ENCODE data around the gene FFAR1.
A peak's percentile ranks its signal among the peaks of the same experiment; 100 is the strongest.

FFAR1 gene, protein sequence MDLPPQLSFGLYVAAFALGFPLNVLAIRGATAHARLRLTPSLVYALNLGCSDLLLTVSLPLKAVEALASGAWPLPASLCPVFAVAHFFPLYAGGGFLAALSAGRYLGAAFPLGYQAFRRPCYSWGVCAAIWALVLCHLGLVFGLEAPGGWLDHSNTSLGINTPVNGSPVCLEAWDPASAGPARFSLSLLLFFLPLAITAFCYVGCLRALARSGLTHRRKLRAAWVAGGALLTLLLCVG (N-terminal part only)

DNA sequence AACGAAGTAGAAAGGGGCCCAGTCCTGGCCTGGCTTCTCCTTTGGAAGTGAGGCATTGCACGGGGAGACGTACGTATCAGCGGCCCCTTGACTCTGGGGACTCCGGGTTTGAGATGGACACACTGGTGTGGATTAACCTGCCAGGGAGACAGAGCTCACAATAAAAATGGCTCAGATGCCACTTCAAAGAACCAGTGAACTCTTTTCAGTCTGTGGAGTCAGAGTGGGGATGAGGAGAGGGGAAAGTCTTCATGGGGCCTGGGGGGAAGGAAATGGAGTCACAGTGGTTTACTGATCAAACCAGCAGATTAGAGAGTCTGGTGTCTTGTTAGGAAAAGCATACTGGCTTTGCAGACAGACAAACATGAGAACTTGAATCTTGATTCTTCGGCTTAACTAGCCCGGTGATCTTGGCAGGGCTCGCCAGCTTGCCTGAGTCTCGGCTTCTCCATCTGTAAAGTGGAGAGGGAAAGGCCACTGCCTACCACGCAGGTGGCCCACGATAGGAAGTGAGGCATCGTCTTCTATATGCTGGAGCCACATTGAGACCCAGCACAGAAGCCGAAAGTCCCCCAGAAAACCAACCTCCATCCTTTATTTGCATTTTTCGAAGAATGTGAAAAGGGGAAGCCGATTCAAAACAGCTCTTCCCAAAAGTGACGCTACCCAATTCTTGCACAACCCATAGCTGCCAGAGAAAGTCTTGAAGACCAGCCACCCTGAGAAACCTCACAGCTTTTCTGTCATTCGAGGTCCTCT lies at the start of gene FFAR1:
TSS of gene FFAR1 (plus strand) at position 732 of the 759 bp plus-strand sequence. CDS start 3,650 bp downstream, outside the sequence.
- DNase-seq = no peak

DNA sequence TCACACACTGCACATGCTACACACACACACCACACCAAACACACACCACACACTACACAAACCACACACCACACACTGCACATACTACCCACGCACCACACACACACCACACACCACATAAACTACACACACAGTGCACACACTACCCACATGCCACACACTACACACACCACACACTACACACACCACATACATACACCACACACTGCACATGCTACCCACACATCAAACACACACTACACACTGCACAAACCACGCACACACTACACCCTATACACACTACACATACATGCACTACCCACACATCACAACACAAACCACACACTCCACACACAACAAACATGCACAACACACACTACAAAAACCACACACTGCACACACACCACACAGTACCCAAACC lies 49.8 kb upstream of the FFAR1 start:
- no peak for DNase-seq

DNA sequence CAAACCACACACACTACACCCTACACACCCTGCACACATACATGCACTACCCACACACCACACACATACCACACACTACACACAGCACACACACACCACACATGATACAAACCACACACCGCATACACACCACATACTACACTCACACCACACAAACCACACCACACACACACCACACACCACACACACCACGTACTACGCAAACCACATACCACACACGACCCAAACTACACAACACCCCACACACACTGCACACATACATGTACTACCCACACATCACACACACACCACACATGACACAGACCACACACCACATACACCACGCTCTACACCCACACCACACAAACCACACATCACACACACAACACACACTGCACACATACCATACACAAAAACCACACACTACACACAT lies 49.1 kb upstream of the FFAR1 start:
- DNase-seq = no peak

DNA sequence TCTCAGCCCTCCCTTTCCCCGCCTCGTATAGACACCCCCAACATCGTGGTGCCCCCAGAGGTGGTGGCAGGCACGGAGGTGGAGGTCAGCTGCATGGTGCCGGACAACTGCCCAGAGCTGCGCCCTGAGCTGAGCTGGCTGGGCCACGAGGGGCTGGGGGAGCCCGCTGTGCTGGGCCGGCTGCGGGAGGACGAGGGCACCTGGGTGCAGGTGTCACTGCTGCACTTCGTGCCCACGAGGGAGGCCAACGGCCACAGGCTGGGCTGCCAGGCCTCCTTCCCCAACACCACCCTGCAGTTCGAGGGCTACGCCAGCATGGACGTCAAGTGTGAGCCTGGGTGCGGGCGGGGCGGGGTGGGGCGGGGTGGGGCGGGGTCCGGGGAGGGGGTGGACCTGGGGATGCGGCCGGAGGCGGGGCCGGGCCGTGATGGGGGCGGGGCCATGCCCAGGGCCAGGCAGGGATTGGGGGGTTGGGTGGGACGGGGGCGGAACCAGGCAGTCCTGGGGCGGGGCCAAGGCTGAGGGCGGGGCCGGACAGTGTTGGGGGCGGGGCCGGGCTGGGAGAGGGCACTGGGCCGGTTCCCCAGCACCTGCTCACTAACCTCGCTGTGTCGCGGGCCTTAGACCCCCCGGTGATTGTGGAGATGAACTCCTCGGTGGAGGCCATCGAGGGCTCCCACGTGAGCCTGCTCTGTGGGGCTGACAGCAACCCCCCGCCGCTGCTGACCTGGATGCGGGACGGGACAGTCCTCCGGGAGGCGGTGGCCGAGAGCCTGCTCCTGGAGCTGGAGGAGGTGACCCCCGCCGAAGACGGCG lies 48.0 kb upstream of the FFAR1 start:
- no peak for DNase-seq

DNA sequence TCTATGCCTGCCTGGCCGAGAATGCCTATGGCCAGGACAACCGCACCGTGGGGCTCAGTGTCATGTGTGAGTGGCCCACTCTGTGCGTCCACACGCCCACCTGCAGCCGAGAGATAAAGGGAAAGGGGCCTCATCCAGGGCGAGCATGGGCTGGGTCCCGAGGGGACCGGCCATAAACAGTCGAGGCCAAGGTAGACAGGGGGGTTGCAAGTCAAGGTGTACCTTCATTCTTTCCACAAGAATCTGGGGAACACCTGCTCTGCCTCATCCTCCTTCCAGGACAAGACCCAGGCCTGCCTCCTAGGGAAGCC lies 47.4 kb upstream of the FFAR1 start:
- DNase-seq = no peak

DNA sequence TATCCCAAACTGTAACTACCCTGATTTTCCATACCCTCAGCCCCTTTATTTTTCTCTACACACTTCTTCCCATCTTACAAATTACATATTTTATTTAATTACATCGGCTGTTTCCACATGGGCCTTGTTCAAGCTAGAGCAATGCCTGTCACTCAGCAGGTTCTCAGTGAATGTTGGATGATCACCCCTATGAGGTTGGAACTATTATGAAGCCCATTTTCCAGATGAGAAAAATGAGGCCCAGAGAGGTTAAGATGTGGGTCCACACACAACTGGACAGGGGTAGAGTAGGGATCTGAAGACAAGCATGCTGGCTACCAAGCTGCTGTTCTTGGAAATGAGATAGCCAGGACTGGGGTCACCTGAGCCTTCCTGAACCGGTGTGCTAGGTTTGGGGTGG lies 45.7 kb upstream of the FFAR1 start:
- no peak for DNase-seq

DNA sequence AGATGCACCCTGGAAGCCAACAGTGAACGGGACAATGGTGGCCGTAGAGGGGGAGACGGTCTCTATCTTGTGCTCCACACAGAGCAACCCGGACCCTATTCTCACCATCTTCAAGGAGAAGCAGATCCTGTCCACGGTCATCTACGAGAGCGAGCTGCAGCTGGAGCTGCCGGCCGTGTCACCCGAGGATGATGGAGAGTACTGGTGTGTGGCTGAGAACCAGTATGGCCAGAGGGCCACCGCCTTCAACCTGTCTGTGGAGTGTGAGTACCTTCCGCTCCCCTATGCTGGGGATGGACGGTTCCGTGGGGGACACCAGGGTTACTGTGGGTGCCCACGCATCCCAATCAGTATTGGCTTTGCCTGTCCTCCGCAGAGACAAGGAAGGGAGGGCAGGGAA lies 45.3 kb upstream of the FFAR1 start:
- no peak for DNase-seq

DNA sequence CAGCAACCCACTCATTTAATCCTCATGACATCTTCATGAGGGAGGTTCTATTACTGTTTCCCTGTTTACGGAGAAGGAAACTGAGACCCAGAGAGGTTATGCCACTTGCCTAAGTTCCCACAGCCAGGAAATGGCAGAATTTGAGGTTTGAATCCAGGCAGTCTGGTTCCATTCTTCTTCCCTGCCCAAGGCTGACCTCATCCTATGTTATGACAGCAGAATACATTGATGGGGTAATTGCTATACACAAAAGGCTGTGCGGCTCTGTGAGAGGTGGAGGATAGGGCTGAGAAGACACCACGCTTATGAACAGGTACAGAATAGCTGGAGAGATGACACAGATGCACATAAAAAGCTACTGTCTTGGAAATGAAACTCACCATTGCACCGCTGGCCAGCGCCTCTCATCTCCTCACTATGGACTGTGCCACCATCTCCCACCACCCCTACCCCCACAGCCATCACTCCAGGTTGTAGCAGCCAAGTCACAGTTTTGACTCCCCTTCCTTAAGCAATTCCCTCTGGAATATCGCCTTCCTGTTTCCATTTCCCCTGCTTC lies 44.3 kb upstream of the FFAR1 start:
- no peak for DNase-seq

DNA sequence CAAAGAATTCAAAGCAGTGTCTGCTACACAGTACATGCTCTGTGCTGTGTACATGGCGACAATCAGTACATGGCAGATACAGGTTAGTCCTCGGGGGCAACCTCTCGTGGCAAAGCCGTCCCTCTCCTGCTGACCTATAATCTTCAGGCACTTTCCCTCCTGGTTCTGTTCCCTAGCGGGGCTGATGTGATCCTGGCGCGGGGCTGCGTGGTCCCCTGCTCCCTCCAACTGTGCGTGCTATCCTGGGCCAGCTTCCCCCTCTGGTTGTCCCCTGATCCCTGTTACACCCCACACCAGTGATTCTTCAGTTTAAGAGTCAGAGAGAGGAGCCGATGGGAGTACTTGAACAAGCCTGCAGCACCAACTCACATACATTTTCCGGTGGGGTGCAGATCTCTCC lies 43.7 kb upstream of the FFAR1 start:
- DNase-seq = no peak

DNA sequence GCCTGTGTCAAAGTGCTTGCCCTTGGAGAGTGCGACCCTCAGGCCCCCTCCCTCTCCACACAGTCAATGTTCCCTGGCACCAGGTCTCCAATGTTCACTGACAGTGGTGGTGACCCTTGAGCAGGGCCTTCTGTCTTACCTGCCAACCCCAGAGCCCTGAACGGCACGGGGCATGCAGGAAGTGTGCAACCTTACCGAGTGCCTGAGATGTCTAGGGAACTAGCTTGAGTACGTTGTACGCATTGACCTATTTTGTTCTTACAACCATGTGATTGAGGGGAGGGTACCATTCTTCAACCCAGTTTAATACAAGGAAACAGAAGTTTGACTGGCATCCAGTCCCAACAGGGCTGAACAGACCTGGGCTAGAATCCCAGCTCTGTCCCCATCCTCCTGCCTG lies 42.5 kb upstream of the FFAR1 start:
- DNase-seq = no peak

DNA sequence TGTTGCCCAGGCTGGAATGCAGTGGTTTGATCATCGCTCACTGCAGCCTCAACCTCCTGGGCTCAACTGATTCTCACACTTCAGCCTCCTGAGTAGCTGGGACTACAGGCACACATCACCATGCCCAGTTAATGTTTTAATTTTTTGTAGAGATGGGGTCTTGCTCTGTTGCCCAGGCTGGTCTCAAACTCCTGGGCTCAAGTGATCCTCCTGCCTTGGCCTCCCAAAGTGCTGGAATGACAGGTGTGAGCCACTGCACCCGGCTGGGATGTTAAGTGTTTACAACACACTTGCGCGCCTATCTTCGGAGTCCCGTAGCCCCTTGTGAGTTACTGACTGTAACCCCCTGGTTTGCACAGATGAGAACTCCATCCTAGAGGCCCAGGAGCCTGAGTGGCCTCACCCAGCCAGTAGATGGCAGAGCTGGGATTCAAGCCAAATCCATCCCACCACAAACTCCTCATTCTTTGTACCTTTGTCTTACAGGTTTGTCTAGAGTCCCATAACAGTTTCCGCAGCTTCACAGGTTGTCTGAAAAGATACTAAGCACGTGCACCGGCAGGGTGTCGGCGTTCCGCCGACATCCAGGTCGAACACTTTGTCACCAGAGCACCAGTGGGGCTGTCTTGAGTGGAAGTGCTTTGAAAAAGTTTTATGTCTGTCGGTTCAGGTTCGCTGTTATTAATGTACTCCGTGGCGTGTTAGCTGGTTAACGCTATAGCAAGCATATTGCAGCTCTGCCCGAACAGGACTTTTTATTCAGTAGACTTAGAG lies 41.0 kb upstream of the FFAR1 start:
- DNase-seq = no peak

DNA sequence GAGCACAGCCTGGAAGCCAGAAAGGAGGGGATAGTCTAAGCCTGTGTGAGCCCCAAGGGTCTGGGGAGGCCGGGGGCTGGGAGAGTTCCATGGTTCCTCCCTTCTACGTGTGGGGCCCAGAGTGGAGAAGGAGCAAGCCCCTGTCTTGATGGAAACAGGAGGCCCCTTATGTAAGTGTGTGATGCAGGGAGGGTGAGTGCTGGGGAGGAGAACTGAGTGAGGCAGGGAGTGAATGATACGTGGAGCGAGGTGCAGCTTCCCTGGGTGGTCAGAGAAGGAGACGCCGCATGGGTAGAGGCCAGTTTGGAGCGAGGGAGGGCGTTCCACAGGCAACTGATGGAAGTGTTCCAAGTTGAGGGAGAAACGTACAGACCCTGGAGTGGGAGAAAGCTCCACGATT lies 39.8 kb upstream of the FFAR1 start:
- no peak for DNase-seq

DNA sequence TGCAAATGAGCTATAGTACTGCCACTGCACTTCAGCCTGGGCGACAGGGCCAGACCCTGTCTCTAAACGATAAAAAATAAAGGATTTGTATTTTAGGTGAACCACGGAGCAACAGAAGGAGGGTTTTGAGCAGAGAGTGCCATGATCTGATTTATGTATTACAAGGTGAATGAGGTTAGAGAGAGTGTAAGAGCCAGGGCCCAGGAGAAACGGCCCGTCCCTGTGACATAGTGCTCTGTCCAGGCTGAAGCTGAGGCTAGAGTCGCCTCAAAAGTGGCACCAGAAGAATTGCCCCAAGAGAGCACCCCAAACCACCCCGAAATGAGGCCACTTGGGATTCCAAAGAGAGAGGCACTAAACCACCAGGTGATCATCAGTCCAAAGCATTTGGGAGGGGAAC lies 38.8 kb upstream of the FFAR1 start:
- no peak for DNase-seq

DNA sequence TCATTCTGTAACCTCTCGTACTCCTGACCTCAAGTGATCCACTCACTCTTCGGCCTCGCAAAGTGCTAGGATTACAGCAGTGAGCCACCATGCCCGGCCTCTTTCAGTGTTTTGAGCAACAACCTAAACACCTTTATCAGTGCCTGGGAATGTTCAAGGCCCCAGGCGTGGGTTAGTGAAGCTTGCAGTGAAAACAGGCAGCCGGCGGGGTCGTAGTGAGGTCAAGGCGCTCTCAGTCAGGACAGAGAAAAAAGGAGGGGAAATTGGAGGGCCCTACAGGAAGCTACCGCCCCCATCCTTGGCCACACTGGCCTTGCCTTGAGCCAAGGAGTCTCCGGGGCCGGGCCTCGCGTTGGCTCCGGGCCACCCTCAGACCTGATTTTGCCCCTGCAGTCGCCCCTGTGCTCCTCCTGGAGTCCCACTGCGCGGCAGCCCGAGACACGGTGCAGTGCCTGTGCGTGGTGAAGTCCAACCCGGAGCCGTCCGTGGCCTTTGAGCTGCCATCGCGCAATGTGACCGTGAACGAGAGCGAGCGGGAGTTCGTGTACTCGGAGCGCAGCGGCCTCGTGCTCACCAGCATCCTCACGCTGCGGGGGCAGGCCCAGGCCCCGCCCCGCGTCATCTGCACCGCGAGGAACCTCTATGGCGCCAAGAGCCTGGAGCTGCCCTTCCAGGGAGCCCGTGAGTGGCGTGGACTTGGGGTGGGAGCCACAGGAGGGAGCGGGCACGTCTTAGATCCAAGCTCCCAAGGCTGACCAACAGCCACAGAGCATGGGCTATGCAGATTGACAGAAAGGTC lies 38.0 kb upstream of the FFAR1 start:
- peak; percentile 64 for DNase-seq

DNA sequence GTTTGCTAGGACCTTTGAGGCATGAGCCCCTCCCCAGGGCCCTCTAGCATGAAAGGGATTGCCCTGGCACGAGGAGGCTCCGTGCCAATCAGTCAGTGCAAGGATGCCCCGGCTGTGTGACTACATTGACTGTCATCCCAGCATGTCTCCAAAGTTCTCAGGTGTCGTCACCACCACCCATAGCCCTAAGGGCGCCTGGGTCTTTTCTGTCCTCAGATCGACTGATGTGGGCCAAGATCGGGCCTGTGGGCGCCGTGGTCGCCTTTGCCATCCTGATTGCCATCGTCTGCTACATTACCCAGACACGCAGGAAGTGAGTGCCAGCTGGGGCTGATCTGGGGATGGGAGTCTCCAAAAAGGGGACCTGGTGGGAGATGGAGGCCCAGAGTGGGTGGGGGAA lies 37.4 kb upstream of the FFAR1 start:
- DNase-seq = no peak

DNA sequence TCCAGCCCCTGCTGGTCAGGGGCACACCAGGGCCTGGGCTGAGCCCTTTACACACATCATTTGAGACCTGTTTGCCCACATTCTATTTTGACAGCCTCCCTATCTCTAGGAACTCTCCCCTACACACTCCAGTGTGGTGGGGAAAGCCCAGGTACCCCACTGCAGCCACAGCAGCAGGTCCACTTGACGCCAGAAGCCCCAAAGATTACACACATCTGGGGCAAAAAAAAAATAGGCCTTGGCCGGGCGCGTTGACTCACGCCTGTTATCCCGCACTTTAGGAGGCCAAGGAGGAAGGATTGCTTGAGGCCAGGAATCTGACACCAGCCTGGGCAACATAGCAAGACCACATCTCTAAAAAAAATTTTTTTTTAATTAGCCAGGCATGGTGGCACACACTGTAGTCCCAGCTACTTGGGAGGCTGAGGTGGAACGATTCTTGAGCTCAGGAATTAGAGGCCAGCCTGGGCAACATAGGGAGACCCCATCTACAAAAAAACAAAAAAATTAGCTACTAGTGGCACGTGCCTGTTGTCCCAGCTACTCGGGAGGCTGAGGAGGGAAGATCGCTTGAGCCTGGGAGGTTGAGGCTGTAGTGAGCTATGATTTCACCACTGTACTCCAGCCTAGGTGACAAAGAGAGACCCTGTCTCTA lies 36.8 kb upstream of the FFAR1 start:
- no peak for DNase-seq

DNA sequence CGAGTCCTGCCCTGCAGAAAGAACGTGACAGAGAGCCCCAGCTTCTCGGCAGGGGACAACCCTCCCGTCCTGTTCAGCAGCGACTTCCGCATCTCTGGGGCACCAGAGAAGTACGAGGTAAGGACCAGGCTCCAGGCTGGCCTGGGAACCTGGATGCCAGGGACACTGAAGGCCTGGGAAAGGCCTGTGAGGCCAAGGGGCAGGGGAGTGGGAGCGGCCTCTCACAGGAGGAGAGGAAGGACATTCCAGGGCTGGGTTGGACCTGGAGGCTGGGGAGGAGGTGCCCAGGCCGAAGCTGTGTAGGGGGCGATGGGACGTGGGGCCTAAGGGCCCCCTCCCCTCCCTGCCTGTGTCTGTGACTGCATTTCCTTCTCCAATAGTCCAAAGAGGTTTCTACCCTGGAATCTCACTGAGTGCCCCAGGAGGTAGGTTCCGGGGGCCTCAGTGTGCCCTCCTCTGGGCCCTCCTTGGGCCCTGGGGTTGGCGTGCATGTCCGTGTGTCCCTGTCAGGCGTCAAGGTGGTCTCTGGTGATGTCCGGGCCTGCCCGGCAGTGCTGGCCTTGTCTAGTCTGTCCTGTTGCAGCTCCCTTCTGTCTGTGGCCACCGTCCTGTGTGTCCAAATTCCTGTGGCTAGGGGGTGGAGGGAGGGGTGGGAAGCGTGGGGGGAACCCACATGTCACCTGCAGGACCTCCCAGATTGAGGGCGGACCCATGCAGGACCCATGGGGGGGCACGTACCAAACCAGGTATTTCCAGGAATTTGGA lies 35.6 kb upstream of the FFAR1 start:
- no peak for DNase-seq

DNA sequence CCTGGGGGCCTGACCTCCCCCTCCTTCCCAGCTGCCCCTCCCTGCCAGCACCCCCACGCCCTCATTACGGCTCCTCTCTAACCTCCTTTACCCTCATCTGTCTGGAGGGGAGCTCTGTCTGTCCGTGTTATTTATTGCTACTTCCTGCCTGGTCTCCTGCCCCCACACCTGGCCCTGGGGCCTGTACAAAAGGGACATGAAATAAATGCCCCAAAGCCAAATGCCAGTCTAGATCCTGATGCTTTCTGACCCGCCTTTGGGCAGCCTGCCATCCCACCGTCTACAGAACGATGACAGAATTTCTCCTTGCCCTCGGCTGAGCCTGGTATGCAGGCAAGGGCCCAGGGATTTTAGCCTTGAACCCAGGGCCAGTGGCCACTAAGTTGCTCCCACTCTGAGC lies 34.1 kb upstream of the FFAR1 start:
- no peak for DNase-seq

DNA sequence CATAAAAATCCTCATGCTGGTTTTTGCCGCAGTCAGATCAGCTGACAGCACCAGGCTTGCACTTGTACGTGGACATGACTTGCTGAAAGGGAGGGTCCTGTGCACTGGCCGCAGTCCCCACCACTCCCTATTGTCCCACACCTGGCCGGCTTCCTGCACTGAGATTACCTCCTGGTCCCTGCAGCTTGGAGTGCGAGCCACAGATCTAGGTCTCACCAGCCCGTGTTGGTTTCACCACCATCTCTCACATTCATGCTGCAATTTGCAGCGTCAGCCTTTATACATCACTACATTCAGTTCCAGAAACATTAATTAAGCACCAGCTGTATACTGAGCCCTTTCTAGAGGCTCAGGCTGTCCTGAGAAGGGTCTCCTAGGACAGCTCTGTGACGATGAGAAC lies 33.7 kb upstream of the FFAR1 start:
- no peak for DNase-seq

DNA sequence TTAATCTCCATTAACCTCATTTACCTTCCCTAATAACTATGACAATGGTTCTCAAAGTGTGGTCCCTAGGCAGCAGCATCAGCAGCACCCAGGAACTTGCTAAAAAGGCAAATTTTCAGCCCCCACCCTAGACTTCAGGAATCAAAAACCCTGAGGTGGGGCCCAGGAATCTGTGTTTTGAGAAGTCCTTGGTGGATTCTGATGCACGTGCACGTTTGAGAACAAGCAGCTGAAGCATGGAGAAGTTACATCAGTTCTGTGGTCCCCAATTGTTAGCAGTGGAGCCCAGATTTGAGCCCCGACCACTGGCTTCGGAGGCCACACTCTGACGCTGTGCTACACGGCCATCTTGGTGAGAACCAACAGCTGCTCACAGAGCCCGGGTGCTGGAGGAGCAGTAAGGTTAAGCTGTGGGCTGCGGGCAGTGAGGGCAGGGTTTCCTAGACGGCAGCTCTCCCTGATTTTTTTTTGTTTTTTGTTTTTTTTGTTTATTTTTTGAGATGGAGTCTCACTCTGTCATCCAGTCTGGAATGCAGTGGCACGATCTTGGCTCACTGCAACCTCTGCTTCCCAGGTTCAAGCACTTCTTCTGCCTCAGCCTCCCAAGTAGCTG lies 32.7 kb upstream of the FFAR1 start:
- no peak for DNase-seq

Measured in retina (tissue), 1 donor.